Natural killer cell (primary cell): ENCODE results near the gene ALOXE3. TPM values are rescaled to one million over a fixed set of nuclear protein-coding genes. Genes with fewer than 3 reads are reported as not detected.

Source experiments
- ATAC-seq, 3 donors: fragments of 150-1000 bp in 2 of 3; fragments of 200-7000 bp in 1 of 3; cut with Tn5 transposase; 1 replicate in 1 of 3; 2 replicates in 2 of 3; pipeline ENCODE4 v1.10.0; 2021; ENCODE audit warnings: mild to moderate bottlenecking in 2 of 3, moderate library complexity in 2 of 3
- DNase-seq, 2 donors: peaks; one replicate each; pipeline versions ENCODE4 v3.0.0 to v3.0.0-alpha.2; 2013 to 2021; ENCODE audit warnings: mixed read lengths in 1 of 2
- H3K27ac ChIP-seq: one replicate; pipeline ENCODE4 v1.5.1; 2013; ENCODE audit warnings: mild to moderate bottlenecking, low read length
- H3K27me3 ChIP-seq: one replicate; pipeline ENCODE4 v1.6.1; 2013; ENCODE audit warnings: low read length; ENCODE audit not compliant: control insufficient read depth, insufficient read depth
- H3K36me3 ChIP-seq: one replicate; pipeline ENCODE4 v1.6.1; 2013; ENCODE audit warnings: low read length; ENCODE audit not compliant: control insufficient read depth, insufficient read depth
- H3K4me1 ChIP-seq: one replicate; pipeline ENCODE4 v1.6.1; 2013; ENCODE audit warnings: low read length; ENCODE audit not compliant: control insufficient read depth, insufficient read depth
- H3K4me3 ChIP-seq: one replicate; pipeline ENCODE4 v1.5.1; 2013; ENCODE audit warnings: low read length
- H3K9me3 ChIP-seq: one replicate; pipeline ENCODE4 v1.6.1; 2013; ENCODE audit warnings: low read length; ENCODE audit not compliant: control insufficient read depth, insufficient read depth
- H3K27ac Mint-ChIP-seq, 2 donors: one replicate each; pipeline ENCODE4 v1.8.0; 2022; ENCODE audit warnings: mild to moderate bottlenecking in 2 of 2, mixed read lengths in 2 of 2, moderate library complexity in 1 of 2
- H3K27me3 Mint-ChIP-seq, 2 donors: one replicate each; pipeline ENCODE4 v1.8.0; 2022; ENCODE audit warnings: low read depth in 2 of 2, mixed read lengths in 2 of 2
- H3K36me3 Mint-ChIP-seq: one replicate; pipeline ENCODE4 v1.8.0; 2022; ENCODE audit warnings: mixed read lengths
- H3K4me1 Mint-ChIP-seq, 2 donors: one replicate each; pipeline ENCODE4 v1.8.0; 2022; ENCODE audit warnings: mixed read lengths in 2 of 2
- H3K4me3 Mint-ChIP-seq: one replicate; pipeline ENCODE4 v1.8.0; 2022; ENCODE audit warnings: mild to moderate bottlenecking, moderate library complexity, mixed read lengths
- H3K9me3 Mint-ChIP-seq, 2 donors: one replicate each; pipeline ENCODE4 v1.8.0; 2022; ENCODE audit warnings: mixed read lengths in 2 of 2
- CTCF ChIP-seq: fragments of 200-600 bp; IDR thresholded peaks from one replicate; pipeline ENCODE4 v1.8.0; 2022; ENCODE audit warnings: antibody characterized with exemption
- WGBS: methylation state at CpG from one replicate; pipeline ENCODE4 v1.1.7; 2013; ENCODE audit warnings: missing lambda C conversion rate; ENCODE audit not compliant: insufficient coverage; 5-methylcytosine and 5-hydroxymethylcytosine counted together
- intact Hi-C: fragments of 100-400 bp; cut with micrococcal nuclease; formaldehyde crosslinking; loops from one replicate; pipeline ENCODE4 v1.14.2; 2022
- total RNA-seq, 4 donors: library from RNA; stranded (reverse); fragments of 120-200 nt in 1 of 4; gene quantifications; one replicate each; pipeline versions ENCODE4 v1.2.3 to v1.2.4, GENCODE V29; 2013 to 2022

The ALOXE3 gene
- total RNA-seq, 3 donors from 2014 or later (not counting 1 experiment from before 2014, with no cell fraction given) = not detected

- peaks cover 44% of the 10 kb centered on the region for H3K4me1 ChIP-seq
- H3K27ac ChIP-seq = no peak overlapping the region
- H3K4me3 ChIP-seq = no peak overlapping the region
- intact Hi-C loops = no loop called here
- peaks cover 16 to 45% of the 10 kb centered on the region in 2 donors for H3K4me1 Mint-ChIP-seq
- peak overlapping the region in 1 of 2 donors; percentile 93 for H3K27ac Mint-ChIP-seq
- peaks cover 40 to 47% of the 10 kb centered on the region in 2 donors for H3K27me3 Mint-ChIP-seq
- WGBS = 95% methylated on average over 13 of the region's 14 CpGs
- no peaks in the 10 kb centered on the region for H3K9me3 Mint-ChIP-seq
- no peaks in the 10 kb centered on the region for H3K36me3 Mint-ChIP-seq
- H3K27me3 ChIP-seq = peaks cover 37% of the 10 kb centered on the region
- TF ChIP-seq CTCF = no peak
- no peak for DNase-seq
- H3K9me3 ChIP-seq = no peaks in the 10 kb centered on the region
- peak overlapping the region; percentile 21 for H3K4me3 Mint-ChIP-seq
- ATAC-seq = no peak
- H3K36me3 ChIP-seq = no peaks in the 10 kb centered on the region
Observed at GRCh38 chr17:8075574-8076342, 42.6 kb downstream of the ALOXE3 start.

- no peak for ATAC-seq
Observed at GRCh38 chr17:8075081-8075480, 43.2 kb downstream of the ALOXE3 start.

DNA sequence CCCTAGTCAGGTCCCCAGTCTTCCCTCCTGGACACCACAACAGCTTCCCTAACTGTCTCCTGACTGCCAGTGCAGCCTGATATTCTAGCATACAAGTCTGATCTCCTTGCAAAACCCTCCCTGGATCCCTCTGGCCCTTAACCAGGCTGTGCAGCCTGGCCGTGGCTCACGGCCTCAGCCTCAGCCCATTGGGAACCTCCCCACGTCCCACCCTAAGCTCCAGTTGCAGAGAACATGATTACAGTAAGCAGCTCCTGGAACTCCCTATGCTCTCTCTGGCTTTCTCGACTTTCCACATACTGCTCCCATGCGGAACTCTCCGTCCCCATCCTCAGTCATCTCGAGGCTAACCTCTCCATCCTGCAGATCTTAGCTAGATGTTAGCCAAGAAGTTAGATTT, 43.8 kb downstream of the ALOXE3 start:
- H3K27me3 Mint-ChIP-seq = peaks cover 45 to 52% of the 10 kb centered on the region in 2 donors
- H3K4me1 Mint-ChIP-seq = peaks cover 16 to 36% of the 10 kb centered on the region in 2 donors
- Histone ChIP-seq H3K9me3 (no peaks in the 10 kb centered on the region), H3K36me3 (no peaks in the 10 kb centered on the region), H3K27ac (no peak overlapping the region), H3K4me1 (peaks cover 37% of the 10 kb centered on the region), H3K4me3 (no peak overlapping the region), H3K27me3 (peaks cover 37% of the 10 kb centered on the region)
- no peaks in the 10 kb centered on the region for H3K36me3 Mint-ChIP-seq
- DNase-seq (no peak), ATAC-seq (no peak)
- intact Hi-C loops = no loop called here
- no peak for TF ChIP-seq CTCF
- no peak overlapping the region for H3K4me3 Mint-ChIP-seq
- WGBS = 74% methylated on average over 7 of the region's 7 CpGs
- H3K27ac Mint-ChIP-seq = peak overlapping the region in 1 of 2 donors; percentile 93
- no peaks in the 10 kb centered on the region for H3K9me3 Mint-ChIP-seq

More at GRCh38 chr17:8075081-8075480, 43.2 kb downstream of the ALOXE3 start:
- intact Hi-C loops = no loop called here
- Histone ChIP-seq H3K36me3 (no peaks in the 10 kb centered on the region), H3K4me1 (peaks cover 38% of the 10 kb centered on the region), H3K27me3 (peaks cover 37% of the 10 kb centered on the region), H3K9me3 (no peaks in the 10 kb centered on the region), H3K4me3 (no peak overlapping the region), H3K27ac (no peak overlapping the region)
- Mint-ChIP-seq H3K27ac (peak overlapping the region in 1 of 2 donors; percentile 93), H3K36me3 (no peaks in the 10 kb centered on the region), H3K4me3 (peak overlapping the region; percentile 55), H3K27me3 (peaks cover 45 to 52% of the 10 kb centered on the region in 2 donors), H3K4me1 (peaks cover 16 to 41% of the 10 kb centered on the region in 2 donors), H3K9me3 (no peaks in the 10 kb centered on the region)
- TF ChIP-seq CTCF = no peak
- WGBS = 90% methylated on average over 3 of the region's 3 CpGs
- DNase-seq = no peak
